Muscle layer of duodenum (tissue), 2 donors: Measurements from ENCODE around the gene WWP2.
"Not testable (repeated sequence)": the region's sequence is repeated elsewhere in the genome, so short reads cannot be mapped to it uniquely, and the experiment has no call there.

ENCODE experiments used
- H3K27ac ChIP-seq: one replicate; pipeline ENCODE4 v1.7.0; 2013; ENCODE audit warnings: mild to moderate bottlenecking, low read length
- H3K27me3 ChIP-seq: one replicate; pipeline ENCODE4 v1.7.0; 2013; ENCODE audit warnings: low read depth, mild to moderate bottlenecking, control low read depth, low read length
- H3K36me3 ChIP-seq, 2 donors: one replicate each; pipeline ENCODE4 v1.7.0; 2013; ENCODE audit warnings: low read length in 2 of 2, control low read depth in 1 of 2, mild to moderate bottlenecking in 1 of 2; ENCODE audit not compliant: insufficient read depth in 2 of 2, control insufficient read depth in 1 of 2
- H3K4me1 ChIP-seq, 2 donors: one replicate each; pipeline ENCODE4 v1.7.0; 2013; ENCODE audit warnings: low read length in 2 of 2, mild to moderate bottlenecking in 2 of 2, control low read depth in 1 of 2, moderate library complexity in 1 of 2; ENCODE audit not compliant: insufficient read depth in 2 of 2, control insufficient read depth in 1 of 2
- H3K4me3 ChIP-seq, 2 donors: one replicate each; pipeline ENCODE4 v1.7.0; 2013; ENCODE audit warnings: low read length in 2 of 2, low read depth in 1 of 2, mild to moderate bottlenecking in 1 of 2
- H3K9me3 ChIP-seq, 2 donors: one replicate each; pipeline ENCODE4 v1.7.0; 2013; ENCODE audit warnings: low read length in 2 of 2, control low read depth in 1 of 2, mild to moderate bottlenecking in 1 of 2; ENCODE audit not compliant: control insufficient read depth in 1 of 2
- donor health status: healthy.

The WWP2 gene

DNA sequence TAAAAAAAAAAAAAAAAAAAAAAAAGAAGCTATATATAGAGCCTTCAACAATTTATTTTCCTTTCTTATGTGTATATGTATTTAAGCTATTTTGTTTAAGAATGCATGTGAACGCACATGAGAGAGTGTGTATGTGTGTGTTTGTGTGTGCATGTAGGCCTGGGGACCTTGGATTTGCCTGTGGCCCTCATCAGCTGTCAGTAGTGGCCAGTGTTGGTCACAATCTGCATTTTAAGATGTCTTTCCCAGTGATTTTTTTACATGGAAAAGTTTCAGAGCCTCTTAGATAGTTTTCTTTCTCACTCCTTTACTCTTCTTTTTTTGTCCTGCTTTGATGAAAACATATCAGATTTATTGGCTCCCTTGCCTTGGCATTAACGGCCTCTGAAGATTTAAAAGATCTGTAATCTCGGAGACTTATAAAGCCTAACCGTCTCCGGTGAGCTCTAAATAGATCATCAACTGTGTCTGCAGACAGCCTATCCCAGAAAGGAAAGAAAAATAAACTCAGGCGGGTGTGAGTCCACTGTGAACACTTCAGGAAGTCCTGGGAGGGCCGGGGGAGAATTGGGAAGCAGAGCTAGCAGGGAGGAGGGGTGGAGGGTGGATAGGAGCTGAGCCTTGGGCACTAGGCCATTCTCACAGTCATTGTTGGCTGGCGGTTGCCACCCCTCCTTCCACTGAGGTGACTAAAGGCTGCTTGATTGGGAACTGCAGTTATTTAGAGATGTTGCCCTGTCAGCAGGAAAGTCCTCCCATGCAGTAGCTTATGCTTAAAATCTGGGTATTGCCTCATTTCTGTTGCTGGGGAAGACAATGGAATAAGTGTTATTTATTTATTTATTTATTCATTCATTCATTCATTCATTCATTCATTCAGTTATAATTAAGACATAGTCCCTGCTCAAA is 86.8 kb downstream of the WWP2 start:
- Histone ChIP-seq H3K4me1 (peaks cover 4 to 16% of the 10 kb centered on the region in 2 donors), H3K4me3 (peak overlapping the region; percentile 9 to 23)

DNA sequence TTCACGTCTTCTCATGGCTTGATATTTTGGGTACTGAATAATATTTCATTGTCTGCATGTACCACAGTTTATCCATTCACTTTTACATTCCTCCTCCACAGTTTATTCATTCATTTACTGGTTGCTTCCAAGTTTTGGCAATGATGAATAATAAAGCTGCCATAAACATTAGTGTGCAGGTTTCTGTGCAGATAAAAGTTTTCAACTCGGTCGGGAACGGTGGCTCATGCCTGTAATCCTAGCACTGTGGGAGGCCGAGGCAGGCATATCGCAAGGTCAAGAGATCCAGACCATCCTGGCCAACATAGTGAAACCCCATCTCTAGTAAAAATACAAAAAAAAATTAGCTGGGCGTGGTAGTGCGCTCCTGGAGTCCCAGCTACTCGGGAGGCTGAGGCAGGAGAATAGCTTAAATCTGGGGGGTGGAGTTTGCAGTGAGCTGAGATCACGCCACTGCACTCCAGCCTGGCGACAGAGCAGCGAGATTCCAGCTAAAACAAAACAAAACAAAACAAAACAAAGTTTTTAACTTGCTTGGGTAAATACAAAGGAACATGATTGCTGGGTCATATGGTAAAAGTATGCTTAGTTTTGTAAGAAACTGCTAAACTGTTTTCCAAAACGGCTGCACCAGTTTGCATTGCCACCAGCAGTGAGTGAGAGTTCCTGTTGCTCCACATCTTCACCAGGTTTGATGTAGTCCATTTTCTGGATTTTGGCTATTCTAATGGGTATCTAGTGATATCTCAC is 89.5 kb downstream of the WWP2 start:
- Histone ChIP-seq H3K36me3 (no peaks in the 10 kb centered on the region), H3K27me3 (no peaks in the 10 kb centered on the region), H3K9me3 (no peaks in the 10 kb centered on the region), H3K4me1 (peaks cover 4 to 16% of the 10 kb centered on the region in 2 donors), H3K4me3 (no peak overlapping the region), H3K27ac (no peak overlapping the region)

More for the DNA sequence above, 86.8 kb downstream of the WWP2 start:
- no peaks in the 10 kb centered on the region for H3K9me3 ChIP-seq
- H3K27ac ChIP-seq = peak overlapping the region; percentile 67
- no peaks in the 10 kb centered on the region for H3K27me3 ChIP-seq
- no peaks in the 10 kb centered on the region for H3K36me3 ChIP-seq

DNA sequence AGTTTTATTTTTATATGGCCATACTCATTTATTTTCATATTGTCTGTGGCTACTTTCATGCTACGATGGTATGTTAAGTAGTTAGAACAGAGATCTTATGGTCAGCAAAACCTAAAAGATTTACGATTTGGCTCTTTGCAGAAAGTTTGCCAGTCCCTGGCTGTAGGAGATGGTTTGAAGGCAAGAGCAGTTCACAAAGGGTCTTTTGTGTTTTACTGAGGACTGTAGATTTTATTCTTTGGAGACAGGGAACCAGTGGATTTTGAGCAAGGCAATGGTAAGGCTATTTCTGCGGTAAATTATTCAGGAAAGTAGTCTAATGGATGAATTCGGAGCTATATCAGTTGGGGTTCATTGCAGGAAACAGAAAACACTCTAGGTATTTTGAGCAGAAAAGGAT is 90.7 kb downstream of the WWP2 start:
- no peak overlapping the region for H3K27ac ChIP-seq
- H3K9me3 ChIP-seq = no peaks in the 10 kb centered on the region

DNA sequence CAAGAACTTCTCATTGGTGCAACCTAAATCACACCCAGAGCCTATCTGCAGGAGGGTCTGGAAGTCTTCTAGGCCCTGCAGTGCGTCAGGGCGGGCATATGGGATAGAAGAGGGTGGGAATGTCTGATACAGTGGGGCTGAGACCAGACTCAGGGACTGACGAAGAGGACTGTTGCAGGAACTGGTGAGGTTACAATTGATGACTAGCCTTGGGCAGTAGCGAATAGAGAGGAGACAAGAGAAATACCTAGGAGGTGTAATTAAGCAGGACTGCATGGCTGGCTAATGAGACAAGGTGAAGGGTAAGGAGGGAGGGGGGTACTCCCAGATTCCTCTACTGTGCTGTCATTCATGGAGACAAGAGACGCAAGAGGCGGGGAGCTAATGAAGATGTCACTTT is 91.3 kb downstream of the WWP2 start:
- Histone ChIP-seq H3K27ac (no peak overlapping the region), H3K27me3 (no peaks in the 10 kb centered on the region), H3K36me3 (peaks cover 2 to 3% of the 10 kb centered on the region in 2 donors), H3K4me1 (peaks cover 3 to 11% of the 10 kb centered on the region in 2 donors), H3K4me3 (no peak overlapping the region), H3K9me3 (no peaks in the 10 kb centered on the region)

More for the DNA sequence above, 90.7 kb downstream of the WWP2 start:
- H3K36me3 ChIP-seq = no peaks in the 10 kb centered on the region
- H3K4me1 ChIP-seq = peaks cover 4 to 16% of the 10 kb centered on the region in 2 donors
- no peak overlapping the region for H3K4me3 ChIP-seq
- no peaks in the 10 kb centered on the region for H3K27me3 ChIP-seq

DNA sequence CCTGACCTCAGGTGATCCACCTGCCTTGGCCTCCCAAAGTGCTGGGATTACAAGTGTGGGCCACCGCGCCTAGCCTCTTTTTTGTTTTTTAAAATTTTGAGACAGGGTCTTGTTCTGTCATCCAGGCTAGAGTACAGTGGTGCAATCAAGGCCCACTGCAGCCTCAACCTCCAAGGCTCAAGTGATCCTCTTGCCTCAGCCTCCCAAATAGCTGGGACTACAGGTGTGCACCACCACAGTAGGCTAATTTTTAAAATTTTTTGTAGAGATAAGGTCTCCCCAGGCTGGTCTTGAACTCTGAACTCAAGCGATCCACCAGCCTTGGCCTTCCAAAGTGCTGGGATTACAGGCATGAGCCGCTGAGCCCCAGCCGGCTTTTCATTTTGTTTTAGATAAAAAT is 92.6 kb downstream of the WWP2 start:
- not testable (repeated sequence) for H3K9me3 ChIP-seq, H3K27me3 ChIP-seq, H3K27ac ChIP-seq, H3K4me3 ChIP-seq, H3K4me1 ChIP-seq, H3K36me3 ChIP-seq

DNA sequence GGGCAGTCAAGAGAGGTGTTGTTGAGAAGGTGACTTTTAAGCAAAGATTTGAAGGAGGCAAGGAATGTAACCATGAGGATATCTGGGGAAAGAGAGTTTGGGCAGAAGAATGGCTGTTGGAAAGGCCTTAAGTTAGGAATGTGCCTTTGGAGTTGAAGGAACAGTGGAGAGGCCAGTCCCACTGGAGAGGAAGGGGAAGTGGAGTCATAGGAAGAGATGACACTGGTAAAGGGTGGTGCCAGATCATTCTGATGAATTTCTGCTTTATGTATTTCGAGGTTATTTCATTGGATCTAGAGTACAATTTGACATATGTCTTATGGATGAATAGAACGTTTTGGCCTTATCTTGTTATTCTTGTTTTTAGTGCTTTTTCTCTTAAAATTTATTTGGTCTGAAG is 93.5 kb downstream of the WWP2 start:
- Histone ChIP-seq H3K9me3 (no peaks in the 10 kb centered on the region), H3K27me3 (no peaks in the 10 kb centered on the region), H3K36me3 (peaks cover 3 to 9% of the 10 kb centered on the region in 2 donors), H3K27ac (no peak overlapping the region), H3K4me1 (peaks cover 0 to under 1% of the 10 kb centered on the region in 2 donors), H3K4me3 (no peak overlapping the region)

DNA sequence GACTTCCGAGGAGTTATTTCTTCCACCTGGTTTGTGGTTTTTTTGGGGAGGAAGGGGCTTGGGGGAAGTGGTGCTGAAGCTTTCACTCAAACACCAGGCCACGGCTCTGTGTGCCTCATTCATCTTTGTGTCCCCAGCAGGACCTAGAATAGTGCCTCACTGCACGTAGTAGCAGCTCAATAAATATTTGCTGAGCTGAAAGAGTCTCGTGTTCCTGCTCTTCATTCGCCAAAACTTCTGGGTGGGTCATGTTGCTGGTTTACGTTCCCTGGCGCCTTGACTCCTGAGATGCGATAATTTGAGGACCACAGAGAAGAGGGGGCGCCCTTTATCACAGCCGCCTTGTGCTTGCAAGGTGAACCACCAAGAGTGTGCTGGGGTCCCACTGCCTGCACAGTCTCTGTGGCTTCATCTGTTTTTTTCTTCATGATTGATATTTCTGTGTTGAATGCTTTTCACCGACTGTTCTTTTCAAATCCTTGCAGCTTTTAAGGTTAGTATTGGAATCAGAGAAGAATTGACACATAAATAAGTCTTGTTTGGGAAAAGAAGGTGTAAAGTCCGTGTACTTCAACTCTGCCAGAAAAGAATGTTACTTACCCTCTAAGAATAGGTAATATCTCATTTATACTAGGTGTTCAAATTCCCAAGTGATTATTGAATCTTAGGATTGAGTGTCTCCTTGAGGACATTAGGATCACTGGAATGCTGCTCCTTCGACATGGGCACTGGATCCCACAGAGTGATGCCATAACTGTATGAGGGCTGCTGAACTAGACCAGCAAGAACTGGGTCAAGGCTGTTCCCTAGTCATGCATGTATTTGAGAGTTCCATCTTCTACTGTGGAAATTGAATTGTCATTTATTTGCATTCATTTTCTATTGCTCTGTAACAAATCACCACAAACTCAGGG is 96.3 kb downstream of the WWP2 start:
- H3K36me3 ChIP-seq = peaks cover 3 to 9% of the 10 kb centered on the region in 2 donors
- H3K4me3 ChIP-seq = no peak overlapping the region
- no peaks in the 10 kb centered on the region for H3K9me3 ChIP-seq
- peaks cover 14% of the 10 kb centered on the region in 2 donors for H3K4me1 ChIP-seq
- no peaks in the 10 kb centered on the region for H3K27me3 ChIP-seq
- peak overlapping the region; percentile 39 for H3K27ac ChIP-seq

DNA sequence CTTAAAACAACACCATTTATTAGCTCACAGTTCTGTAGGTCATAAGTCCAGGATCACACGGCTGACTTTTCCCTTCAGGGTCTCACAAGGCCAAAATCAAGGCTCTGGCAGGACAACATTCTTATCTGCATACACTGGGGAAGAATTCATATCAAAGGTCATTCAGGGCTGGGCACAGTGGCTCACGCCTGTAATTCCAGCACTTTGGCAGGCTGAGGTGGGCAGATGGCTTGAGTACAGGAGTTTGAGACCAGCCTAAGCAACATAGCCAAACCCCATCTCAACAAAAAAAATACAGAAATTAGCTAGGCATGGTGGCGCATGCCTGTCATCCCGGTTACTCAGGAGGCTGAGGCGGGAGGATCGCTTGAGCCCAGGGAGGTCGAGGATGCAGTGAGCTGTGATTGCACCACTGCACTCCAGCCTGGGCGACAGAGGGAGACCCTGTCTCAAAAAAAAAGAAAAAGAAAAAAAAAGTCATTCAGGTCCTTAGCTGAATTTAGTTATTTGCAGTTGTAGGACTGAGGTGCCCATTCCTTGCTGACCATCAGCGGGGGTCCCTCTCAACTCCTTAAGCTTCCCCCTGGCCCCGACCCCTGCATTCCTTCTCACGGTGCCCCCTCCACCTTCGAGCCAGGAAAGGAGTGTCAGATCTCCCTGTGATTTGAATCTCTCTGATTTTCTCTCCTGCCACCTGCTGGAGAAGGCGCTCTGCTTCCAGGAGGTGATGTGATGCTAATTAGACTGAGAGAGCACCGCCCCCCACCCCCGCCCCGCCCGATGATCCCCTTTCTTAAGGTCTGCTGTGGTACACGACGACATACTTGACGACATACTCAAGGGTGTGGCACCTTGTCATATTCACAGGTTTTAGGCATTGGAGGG is 97.2 kb downstream of the WWP2 start:
- Histone ChIP-seq H3K4me1 (peaks cover 14% of the 10 kb centered on the region in 2 donors), H3K36me3 (peaks cover 3 to 9% of the 10 kb centered on the region in 2 donors), H3K27ac (peak overlapping the region; percentile 39), H3K27me3 (no peaks in the 10 kb centered on the region), H3K4me3 (no peak overlapping the region), H3K9me3 (no peaks in the 10 kb centered on the region)

DNA sequence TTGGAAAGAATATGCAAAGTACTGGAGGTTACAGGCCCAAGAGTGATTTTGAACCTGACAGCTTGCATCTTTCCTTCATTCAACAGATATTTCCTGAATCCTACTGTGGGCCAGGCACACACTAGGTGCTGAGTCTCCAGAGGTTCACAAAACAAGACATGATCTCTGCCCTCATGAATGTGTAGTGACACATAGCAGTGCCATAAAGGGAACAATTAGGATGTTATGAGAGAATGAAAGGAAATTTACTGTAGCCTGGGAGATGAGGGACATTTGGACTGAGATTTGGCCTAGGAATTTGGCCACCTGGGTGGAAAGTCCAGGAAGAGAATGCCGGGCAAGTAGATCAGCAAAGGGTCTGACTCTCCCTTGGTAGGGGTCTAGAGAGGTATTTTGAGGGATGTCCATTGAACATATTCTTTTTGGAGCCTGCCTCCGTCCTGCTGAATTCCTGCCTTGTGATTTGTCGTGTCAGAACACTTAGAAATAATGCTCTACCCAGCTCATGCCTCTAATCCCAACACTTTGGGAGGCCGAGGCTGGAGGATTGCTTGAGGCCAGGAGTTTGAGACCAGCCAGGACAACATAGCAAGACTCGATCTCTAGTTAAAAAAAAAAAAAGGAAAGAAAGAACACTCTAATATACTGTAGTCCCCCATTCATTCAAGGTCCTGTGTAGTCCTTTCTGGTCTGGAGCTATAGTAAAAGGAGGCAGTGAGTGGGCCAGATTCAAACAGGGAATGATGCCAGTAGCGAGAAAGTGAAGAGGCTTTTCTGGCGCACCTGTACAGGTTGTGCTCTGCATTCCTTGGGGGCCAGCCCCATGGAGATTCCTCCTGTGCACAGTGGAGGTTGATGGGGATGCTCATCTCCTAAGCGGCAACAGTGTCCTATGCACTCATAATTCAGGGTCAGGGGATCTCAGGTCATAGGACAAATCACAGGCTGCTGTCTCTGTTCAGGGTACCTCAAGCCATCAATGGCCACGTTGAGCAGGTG is 98.4 kb downstream of the WWP2 start:
- Histone ChIP-seq H3K4me3 (no peak overlapping the region), H3K9me3 (no peaks in the 10 kb centered on the region), H3K27me3 (no peaks in the 10 kb centered on the region), H3K4me1 (peaks cover 14% of the 10 kb centered on the region in 2 donors), H3K36me3 (peaks cover 3 to 9% of the 10 kb centered on the region in 2 donors), H3K27ac (peak overlapping the region; percentile 63)
